WTC11 (cell line): ENCODE measurements around the gene TNRC18. TPM values are rescaled to one million over a fixed set of nuclear protein-coding genes. Genes with fewer than 3 reads are reported as not detected.
"Not testable (repeated sequence)": the region's sequence is repeated elsewhere in the genome, so short reads cannot be mapped to it uniquely, and the experiment has no call there.

Source experiments
- ATAC-seq: fragments of 200-7000 bp; cut with Tn5 transposase; 2 replicates; pipeline ENCODE4 v1.10.0; 2021; ENCODE audit warnings: mild to moderate bottlenecking, moderate library complexity
- CTCF ChIA-PET: fragments of 300-600 bp; sonication (Branson Sonifier 250); formaldehyde crosslinking; loops from one replicate; lab custom pipeline; 2021; ENCODE audit warnings: antibody characterized with exemption; lab: Charles Lee
- POLR2A ChIA-PET: fragments of 350-600 bp; sonication (Branson Sonifier 250); formaldehyde crosslinking; loops from one replicate; lab custom pipeline; 2021; ENCODE audit warnings: antibody characterized with exemption; lab: Charles Lee
- DNase-seq: peaks from one replicate; pipeline ENCODE4 v3.0.0; 2021; ENCODE audit warnings: low spot score
- H3K27ac Mint-ChIP-seq: 2 replicates; pipeline ENCODE4 v1.8.0; 2021; ENCODE audit warnings: mixed read lengths
- H3K27me3 Mint-ChIP-seq: 2 replicates; pipeline ENCODE4 v1.8.0; 2021; ENCODE audit warnings: low read depth, mild to moderate bottlenecking, moderate library complexity, mixed read lengths
- H3K36me3 Mint-ChIP-seq: 2 replicates; pipeline ENCODE4 v1.8.0; 2021; ENCODE audit warnings: mixed read lengths
- H3K4me1 Mint-ChIP-seq: 2 replicates; pipeline ENCODE4 v1.8.0; 2022; ENCODE audit warnings: mixed read lengths
- H3K4me3 Mint-ChIP-seq: 2 replicates; pipeline ENCODE4 v1.8.0; 2021; ENCODE audit warnings: mild to moderate bottlenecking, moderate library complexity, mixed read lengths
- H3K9me3 Mint-ChIP-seq: 2 replicates; pipeline ENCODE4 v1.8.0; 2021; ENCODE audit warnings: mixed read lengths
- FOXP1 ChIP-seq: sonication (generic); formaldehyde crosslinking; IDR thresholded peaks from 2 replicates; pipeline ENCODE4 v1.8.0; 2022; ENCODE audit warnings: missing genetic modification reagents, mild to moderate bottlenecking, moderate library complexity, borderline replicate concordance
- MXD4 ChIP-seq: fragments of 250-450 bp; sonication (Bioruptor Pico); IDR thresholded peaks from 2 replicates; pipeline ENCODE4 v1.8.0; 2021; ENCODE audit warnings: mild to moderate bottlenecking, moderate library complexity, borderline replicate concordance
- NFYB ChIP-seq: sonication (generic); formaldehyde crosslinking; conservative IDR thresholded peaks from 2 replicates; pipeline ENCODE4 v1.8.0; 2022; ENCODE audit warnings: low read depth, missing genetic modification reagents
- NR3C1 ChIP-seq: sonication (generic); formaldehyde crosslinking; conservative IDR thresholded peaks from 2 replicates; pipeline ENCODE4 v1.8.1; 2023; ENCODE audit warnings: low read depth, mild to moderate bottlenecking, missing genetic modification reagents
- OVOL2 ChIP-seq: fragments of 250-450 bp; sonication (Bioruptor Pico); IDR thresholded peaks from 2 replicates; pipeline ENCODE4 v1.9.0; 2021; ENCODE audit warnings: mild to moderate bottlenecking, borderline replicate concordance
- ZNF263 ChIP-seq: sonication (generic); formaldehyde crosslinking; IDR thresholded peaks from 2 replicates; pipeline ENCODE4 v1.8.1; 2022; ENCODE audit warnings: low read depth, mild to moderate bottlenecking, moderate library complexity, missing genetic modification reagents
- total RNA-seq: library from RNA; stranded (reverse); gene quantifications from 3 replicates; pipeline ENCODE4 v1.2.3, GENCODE V29; 2021
- TF ChIP-seq, protein P1 (sequence below): sonication (generic); formaldehyde crosslinking; IDR thresholded peaks from 2 replicates; pipeline ENCODE4 v1.8.0; 2022; ENCODE audit warnings: mild to moderate bottlenecking, missing genetic modification reagents
- TF ChIP-seq, protein P2 (sequence below): fragments of 250-450 bp; sonication (Bioruptor Pico); IDR thresholded peaks from 2 replicates; pipeline ENCODE4 v1.9.0; 2021; ENCODE audit warnings: mild to moderate bottlenecking
- TF ChIP-seq, protein P3 (sequence below): sonication (generic); formaldehyde crosslinking; conservative IDR thresholded peaks from 2 replicates; pipeline ENCODE4 v1.8.1; 2022; ENCODE audit warnings: mild to moderate bottlenecking, missing genetic modification reagents
- TF ChIP-seq, protein P4 (sequence below): sonication (generic); formaldehyde crosslinking; IDR thresholded peaks from 2 replicates; pipeline ENCODE4 v1.8.0; 2023; ENCODE audit warnings: mild to moderate bottlenecking, missing genetic modification reagents
- TF ChIP-seq, protein P5 (sequence below): sonication (generic); formaldehyde crosslinking; IDR thresholded peaks from 2 replicates; pipeline ENCODE4 v1.8.1; 2023; ENCODE audit warnings: mild to moderate bottlenecking, missing genetic modification reagents

The TNRC18 gene
- total RNA-seq, 1 experiment from 2014 or later: 55.0 TPM

DNA sequence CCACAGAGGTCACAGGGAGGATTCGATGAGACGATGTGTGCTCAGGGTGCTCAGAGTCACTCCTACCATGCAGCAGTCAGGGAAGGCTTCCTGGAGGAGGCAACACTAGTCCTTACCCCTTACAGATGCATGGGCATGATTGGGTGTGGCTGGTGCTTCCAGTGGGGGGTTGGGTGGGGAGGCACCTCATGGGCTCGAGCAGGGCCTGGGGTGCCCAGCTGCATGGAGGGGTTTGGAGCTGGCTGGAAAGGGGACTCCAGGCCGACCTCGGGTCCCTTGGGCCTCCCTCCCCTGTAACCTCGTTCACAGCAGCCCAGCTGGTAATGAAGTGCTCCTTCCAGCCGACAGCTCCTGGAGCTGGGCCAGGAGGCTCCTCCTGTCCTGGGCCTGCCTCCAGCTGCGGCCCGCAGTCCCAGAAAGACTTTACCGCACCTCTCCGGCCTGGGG lies 148.6 kb downstream of the TNRC18 start:
- H3K36me3 Mint-ChIP-seq, H3K4me1 Mint-ChIP-seq, POLR2A ChIA-PET, H3K27me3 Mint-ChIP-seq, H3K9me3 Mint-ChIP-seq, ATAC-seq, DNase-seq, H3K27ac Mint-ChIP-seq, H3K4me3 Mint-ChIP-seq: not testable (repeated sequence)
- CTCF ChIA-PET: interaction anchor here (1.5 kb wide), 1 partner anchor 34 kb away, joined by 3 read pairs; no protein-coding TSS in a partner anchor

DNA sequence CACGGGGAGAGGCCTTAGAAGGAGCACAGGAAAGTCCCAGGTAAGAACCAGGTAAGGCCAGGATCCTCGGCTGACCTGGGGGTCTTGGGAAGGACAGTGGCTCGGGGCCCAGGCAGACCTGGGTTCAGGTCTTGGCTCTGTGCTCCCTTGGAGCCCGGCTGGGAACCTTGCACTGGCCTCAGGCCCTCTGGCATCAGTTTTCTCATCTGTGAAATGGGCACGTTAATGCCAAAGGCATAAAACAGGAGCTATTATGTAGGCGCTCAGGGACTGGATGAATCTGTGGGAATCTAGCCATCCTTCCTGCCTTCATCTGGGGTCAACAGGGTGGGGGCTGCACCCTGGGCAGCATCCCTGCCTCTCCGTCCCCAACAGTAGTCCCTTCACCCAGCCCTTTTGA lies 149.2 kb downstream of the TNRC18 start:
- CTCF ChIA-PET: interaction anchor here (1.5 kb wide), 1 partner anchor 34 kb away, joined by 3 read pairs; no protein-coding TSS in a partner anchor

DNA sequence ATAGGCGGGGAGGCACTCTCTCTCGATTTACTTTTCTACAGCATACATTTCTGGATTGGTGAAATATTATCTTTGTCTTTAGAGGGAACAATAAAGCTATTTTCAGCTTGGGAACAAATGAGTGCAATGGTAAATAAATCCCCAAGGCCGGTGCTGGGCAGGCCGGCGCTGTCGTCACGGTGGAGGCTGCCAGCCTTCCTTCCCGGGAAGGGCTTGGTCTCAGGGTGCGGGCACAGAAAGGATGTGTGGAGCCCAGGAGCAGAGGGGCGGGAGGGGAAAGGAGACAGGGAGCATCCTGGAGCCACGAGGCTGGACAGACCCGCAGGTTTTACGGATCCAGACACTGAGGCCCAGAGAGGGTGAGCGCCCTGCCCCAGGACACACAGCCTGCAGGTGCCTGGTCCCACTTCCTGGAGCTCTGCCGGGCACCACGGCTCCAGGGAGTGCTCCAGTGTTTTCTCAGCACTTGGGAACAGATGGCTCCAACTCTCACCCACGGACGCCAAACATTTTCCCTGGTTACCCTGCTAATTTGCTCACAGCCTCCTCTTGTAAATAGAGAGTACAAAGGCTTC lies 149.7 kb downstream of the TNRC18 start:
- H3K27me3 Mint-ChIP-seq, DNase-seq, H3K36me3 Mint-ChIP-seq, CTCF ChIA-PET, H3K9me3 Mint-ChIP-seq, H3K4me1 Mint-ChIP-seq, H3K27ac Mint-ChIP-seq, H3K4me3 Mint-ChIP-seq, POLR2A ChIA-PET, ATAC-seq: not testable (repeated sequence)

More for the DNA sequence above, 149.2 kb downstream of the TNRC18 start:
- no peaks in the 10 kb centered on the region for H3K36me3 Mint-ChIP-seq
- H3K4me3 Mint-ChIP-seq: no peak overlapping the region
- POLR2A ChIA-PET: no interaction called here
- DNase-seq: no peak
- H3K27me3 Mint-ChIP-seq: no peaks in the 10 kb centered on the region
- TF ChIP-seq, protein P1, sequence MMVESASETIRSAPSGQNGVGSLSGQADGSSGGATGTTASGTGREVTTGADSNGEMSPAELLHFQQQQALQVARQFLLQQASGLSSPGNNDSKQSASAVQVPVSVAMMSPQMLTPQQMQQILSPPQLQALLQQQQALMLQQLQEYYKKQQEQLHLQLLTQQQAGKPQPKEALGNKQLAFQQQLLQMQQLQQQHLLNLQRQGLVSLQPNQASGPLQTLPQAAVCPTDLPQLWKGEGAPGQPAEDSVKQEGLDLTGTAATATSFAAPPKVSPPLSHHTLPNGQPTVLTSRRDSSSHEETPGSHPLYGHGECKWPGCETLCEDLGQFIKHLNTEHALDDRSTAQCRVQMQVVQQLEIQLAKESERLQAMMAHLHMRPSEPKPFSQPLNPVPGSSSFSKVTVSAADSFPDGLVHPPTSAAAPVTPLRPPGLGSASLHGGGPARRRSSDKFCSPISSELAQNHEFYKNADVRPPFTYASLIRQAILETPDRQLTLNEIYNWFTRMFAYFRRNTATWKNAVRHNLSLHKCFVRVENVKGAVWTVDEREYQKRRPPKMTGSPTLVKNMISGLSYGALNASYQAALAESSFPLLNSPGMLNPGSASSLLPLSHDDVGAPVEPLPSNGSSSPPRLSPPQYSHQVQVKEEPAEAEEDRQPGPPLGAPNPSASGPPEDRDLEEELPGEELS (CRISPR knock-in tag): no peak
- TF ChIP-seq OVOL2 (CRISPR knock-in tag) (no peak), FOXP1 (no peak)
- TF ChIP-seq, protein P2, sequence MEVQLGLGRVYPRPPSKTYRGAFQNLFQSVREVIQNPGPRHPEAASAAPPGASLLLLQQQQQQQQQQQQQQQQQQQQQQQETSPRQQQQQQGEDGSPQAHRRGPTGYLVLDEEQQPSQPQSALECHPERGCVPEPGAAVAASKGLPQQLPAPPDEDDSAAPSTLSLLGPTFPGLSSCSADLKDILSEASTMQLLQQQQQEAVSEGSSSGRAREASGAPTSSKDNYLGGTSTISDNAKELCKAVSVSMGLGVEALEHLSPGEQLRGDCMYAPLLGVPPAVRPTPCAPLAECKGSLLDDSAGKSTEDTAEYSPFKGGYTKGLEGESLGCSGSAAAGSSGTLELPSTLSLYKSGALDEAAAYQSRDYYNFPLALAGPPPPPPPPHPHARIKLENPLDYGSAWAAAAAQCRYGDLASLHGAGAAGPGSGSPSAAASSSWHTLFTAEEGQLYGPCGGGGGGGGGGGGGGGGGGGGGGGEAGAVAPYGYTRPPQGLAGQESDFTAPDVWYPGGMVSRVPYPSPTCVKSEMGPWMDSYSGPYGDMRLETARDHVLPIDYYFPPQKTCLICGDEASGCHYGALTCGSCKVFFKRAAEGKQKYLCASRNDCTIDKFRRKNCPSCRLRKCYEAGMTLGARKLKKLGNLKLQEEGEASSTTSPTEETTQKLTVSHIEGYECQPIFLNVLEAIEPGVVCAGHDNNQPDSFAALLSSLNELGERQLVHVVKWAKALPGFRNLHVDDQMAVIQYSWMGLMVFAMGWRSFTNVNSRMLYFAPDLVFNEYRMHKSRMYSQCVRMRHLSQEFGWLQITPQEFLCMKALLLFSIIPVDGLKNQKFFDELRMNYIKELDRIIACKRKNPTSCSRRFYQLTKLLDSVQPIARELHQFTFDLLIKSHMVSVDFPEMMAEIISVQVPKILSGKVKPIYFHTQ (CRISPR knock-in tag): no peak
- TF ChIP-seq, all 79 proteins: peak for 0
- ATAC-seq: no peak
- H3K4me1 Mint-ChIP-seq: no peaks in the 10 kb centered on the region
- no peak overlapping the region for H3K27ac Mint-ChIP-seq
- no peaks in the 10 kb centered on the region for H3K9me3 Mint-ChIP-seq

DNA sequence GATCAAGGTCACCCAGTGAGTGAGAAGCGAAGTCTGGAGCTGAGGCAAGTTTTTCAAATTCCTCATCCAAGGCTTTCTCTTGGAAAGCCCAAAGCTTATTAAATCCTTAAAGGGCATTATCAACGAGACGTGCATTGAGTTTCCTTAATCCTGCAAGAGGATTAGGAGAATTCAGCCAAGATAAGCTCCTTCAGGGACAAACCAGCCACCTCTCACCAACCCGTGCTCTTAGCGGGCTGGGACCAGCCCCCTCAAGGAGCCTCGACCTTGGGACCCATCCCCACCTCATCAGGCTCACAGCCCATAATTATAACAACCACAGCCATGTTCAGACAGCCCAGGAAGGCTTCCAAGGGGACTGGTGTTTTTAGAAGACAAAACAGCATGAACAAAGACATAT lies 152.8 kb downstream of the TNRC18 start:
- no peaks in the 10 kb centered on the region for H3K36me3 Mint-ChIP-seq
- POLR2A ChIA-PET: no interaction called here

DNA sequence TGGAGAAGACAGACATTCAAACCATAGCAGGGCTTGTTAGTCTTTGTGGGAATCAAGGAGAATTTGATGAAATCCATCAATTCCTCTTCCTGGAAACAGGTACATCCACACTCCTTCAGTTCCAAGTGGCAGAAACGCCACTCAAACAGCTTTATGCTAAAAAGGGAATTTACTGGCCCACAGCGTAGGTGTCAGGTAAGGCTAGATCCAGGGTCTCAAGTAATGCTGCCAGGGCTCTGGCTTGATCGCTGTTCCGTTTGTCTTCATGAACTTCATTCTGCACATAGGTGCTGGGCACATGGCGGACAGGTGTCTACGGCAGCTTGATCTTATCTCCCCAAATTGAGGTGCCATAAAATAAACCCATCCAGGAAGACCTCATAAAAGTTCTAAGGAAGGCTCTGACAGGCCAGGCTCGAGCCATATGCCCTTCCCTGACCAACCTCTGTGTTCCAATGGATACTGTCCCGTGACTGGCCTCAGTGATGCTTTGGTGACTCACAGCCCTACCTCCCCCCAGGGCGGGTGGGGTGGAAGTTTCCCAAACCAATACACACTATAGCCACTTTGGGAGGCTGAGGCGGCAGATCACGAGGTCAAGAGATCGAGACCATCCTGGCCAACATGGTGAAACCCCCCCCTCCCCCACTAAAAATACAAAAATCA lies 153.5 kb downstream of the TNRC18 start:
- DNase-seq, POLR2A ChIA-PET, H3K27me3 Mint-ChIP-seq, H3K4me3 Mint-ChIP-seq, H3K27ac Mint-ChIP-seq, H3K9me3 Mint-ChIP-seq, H3K36me3 Mint-ChIP-seq, H3K4me1 Mint-ChIP-seq, ATAC-seq: not testable (repeated sequence)
- CTCF ChIA-PET: interaction anchor here (1.5 kb wide), 1 partner anchor 29 kb away, joined by 5 read pairs; no protein-coding TSS in a partner anchor

More for the DNA sequence above, 152.8 kb downstream of the TNRC18 start:
- Mint-ChIP-seq H3K4me3 (no peak overlapping the region), H3K4me1 (peaks cover 7% of the 10 kb centered on the region), H3K27ac (no peak overlapping the region), H3K27me3 (no peaks in the 10 kb centered on the region), H3K9me3 (no peaks in the 10 kb centered on the region)
- no peak for ATAC-seq
- no peak for DNase-seq
- TF ChIP-seq ZNF263 (CRISPR knock-in tag): no peak
- TF ChIP-seq, protein P3, sequence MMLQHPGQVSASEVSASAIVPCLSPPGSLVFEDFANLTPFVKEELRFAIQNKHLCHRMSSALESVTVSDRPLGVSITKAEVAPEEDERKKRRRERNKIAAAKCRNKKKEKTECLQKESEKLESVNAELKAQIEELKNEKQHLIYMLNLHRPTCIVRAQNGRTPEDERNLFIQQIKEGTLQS (CRISPR knock-in tag): no peak
- TF ChIP-seq NR3C1 (CRISPR knock-in tag): no peak
- no peak for TF ChIP-seq NFYB (CRISPR knock-in tag)
- TF ChIP-seq MXD4 (CRISPR knock-in tag): no peak
- TF ChIP-seq, protein P4, sequence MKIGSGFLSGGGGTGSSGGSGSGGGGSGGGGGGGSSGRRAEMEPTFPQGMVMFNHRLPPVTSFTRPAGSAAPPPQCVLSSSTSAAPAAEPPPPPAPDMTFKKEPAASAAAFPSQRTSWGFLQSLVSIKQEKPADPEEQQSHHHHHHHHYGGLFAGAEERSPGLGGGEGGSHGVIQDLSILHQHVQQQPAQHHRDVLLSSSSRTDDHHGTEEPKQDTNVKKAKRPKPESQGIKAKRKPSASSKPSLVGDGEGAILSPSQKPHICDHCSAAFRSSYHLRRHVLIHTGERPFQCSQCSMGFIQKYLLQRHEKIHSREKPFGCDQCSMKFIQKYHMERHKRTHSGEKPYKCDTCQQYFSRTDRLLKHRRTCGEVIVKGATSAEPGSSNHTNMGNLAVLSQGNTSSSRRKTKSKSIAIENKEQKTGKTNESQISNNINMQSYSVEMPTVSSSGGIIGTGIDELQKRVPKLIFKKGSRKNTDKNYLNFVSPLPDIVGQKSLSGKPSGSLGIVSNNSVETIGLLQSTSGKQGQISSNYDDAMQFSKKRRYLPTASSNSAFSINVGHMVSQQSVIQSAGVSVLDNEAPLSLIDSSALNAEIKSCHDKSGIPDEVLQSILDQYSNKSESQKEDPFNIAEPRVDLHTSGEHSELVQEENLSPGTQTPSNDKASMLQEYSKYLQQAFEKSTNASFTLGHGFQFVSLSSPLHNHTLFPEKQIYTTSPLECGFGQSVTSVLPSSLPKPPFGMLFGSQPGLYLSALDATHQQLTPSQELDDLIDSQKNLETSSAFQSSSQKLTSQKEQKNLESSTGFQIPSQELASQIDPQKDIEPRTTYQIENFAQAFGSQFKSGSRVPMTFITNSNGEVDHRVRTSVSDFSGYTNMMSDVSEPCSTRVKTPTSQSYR (CRISPR knock-in tag): no peak
- TF ChIP-seq, protein P5, sequence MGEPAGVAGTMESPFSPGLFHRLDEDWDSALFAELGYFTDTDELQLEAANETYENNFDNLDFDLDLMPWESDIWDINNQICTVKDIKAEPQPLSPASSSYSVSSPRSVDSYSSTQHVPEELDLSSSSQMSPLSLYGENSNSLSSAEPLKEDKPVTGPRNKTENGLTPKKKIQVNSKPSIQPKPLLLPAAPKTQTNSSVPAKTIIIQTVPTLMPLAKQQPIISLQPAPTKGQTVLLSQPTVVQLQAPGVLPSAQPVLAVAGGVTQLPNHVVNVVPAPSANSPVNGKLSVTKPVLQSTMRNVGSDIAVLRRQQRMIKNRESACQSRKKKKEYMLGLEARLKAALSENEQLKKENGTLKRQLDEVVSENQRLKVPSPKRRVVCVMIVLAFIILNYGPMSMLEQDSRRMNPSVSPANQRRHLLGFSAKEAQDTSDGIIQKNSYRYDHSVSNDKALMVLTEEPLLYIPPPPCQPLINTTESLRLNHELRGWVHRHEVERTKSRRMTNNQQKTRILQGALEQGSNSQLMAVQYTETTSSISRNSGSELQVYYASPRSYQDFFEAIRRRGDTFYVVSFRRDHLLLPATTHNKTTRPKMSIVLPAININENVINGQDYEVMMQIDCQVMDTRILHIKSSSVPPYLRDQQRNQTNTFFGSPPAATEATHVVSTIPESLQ: no peak
- CTCF ChIA-PET: interaction anchor here (1.5 kb wide), 1 partner anchor 30 kb away, joined by 5 read pairs; no protein-coding TSS in a partner anchor
